Immature natural killer cell (primary cell): ENCODE data around the gene EPHA2. TPM values are rescaled to one million over a fixed set of nuclear protein-coding genes. Genes with fewer than 3 reads are reported as not detected.

ENCODE experiments used
- DNase-seq, 3 donors: peaks; one replicate each; pipeline ENCODE4 v3.0.0; 2022; ENCODE audit warnings: mixed read lengths in 1 of 3
- H3K27ac Mint-ChIP-seq, 6 donors: one replicate each; pipeline ENCODE4 v1.8.0; 2020; ENCODE audit warnings: mixed read lengths in 6 of 6, mild to moderate bottlenecking in 5 of 6, inconsistent platforms in 4 of 6, moderate library complexity in 3 of 6
- H3K27me3 Mint-ChIP-seq, 3 donors: one replicate each; pipeline ENCODE4 v1.8.0; 2020 to 2021; ENCODE audit warnings: low read depth in 3 of 3, mild to moderate bottlenecking in 3 of 3, mixed read lengths in 3 of 3, moderate library complexity in 3 of 3, inconsistent platforms in 1 of 3
- H3K36me3 Mint-ChIP-seq, 3 donors: one replicate each; pipeline ENCODE4 v1.8.0; 2020; ENCODE audit warnings: mixed read lengths in 3 of 3, inconsistent platforms in 2 of 3, mild to moderate bottlenecking in 2 of 3
- H3K4me1 Mint-ChIP-seq, 2 donors: one replicate each; pipeline ENCODE4 v1.8.0; 2020; ENCODE audit warnings: inconsistent platforms in 2 of 2, mild to moderate bottlenecking in 2 of 2, mixed read lengths in 2 of 2, moderate library complexity in 1 of 2
- H3K4me3 Mint-ChIP-seq, 5 donors: one replicate each; pipeline ENCODE4 v1.8.0; 2020; ENCODE audit warnings: mild to moderate bottlenecking in 5 of 5, mixed read lengths in 5 of 5, inconsistent platforms in 3 of 5, moderate library complexity in 3 of 5
- H3K9me3 Mint-ChIP-seq, 6 donors: one replicate each; pipeline ENCODE4 v1.8.0; 2020; ENCODE audit warnings: mild to moderate bottlenecking in 6 of 6, mixed read lengths in 6 of 6, inconsistent platforms in 4 of 6, moderate library complexity in 3 of 6
- polyA plus RNA-seq, 3 donors: library from polyadenylated mRNA; unstranded; fragments of 300-500 nt; fragmentation: Illumina TruSeq; gene quantifications; one replicate each; pipeline ENCODE4 v1.2.3, GENCODE V29; 2021

Gene EPHA2
- polyA plus RNA-seq, 3 donors from 2014 or later, result not detected

- Mint-ChIP-seq H3K4me3 (no peak overlapping the region), H3K4me1 (peaks cover 29 to 31% of the 10 kb centered on the region in 2 donors), H3K27ac (peak overlapping the region in 1 of 6 donors; percentile 60), H3K9me3 (no peaks in the 10 kb centered on the region), H3K27me3 (peaks cover 8 to 22% (median 16%) of the 10 kb centered on the region in 3 donors), H3K36me3 (peaks cover 0 to 3% (median 0%) of the 10 kb centered on the region in 3 donors)
- DNase-seq, result no peak
These were observed 28.9 kb downstream of the EPHA2 start for GRCh38 chr1:16126743-16127515.

- H3K4me3 Mint-ChIP-seq, result no peak overlapping the region
- H3K9me3 Mint-ChIP-seq, result no peaks in the 10 kb centered on the region
- H3K27ac Mint-ChIP-seq, result peak overlapping the region in 1 of 6 donors; percentile 27
- H3K36me3 Mint-ChIP-seq, result peaks cover 0 to 3% (median 0%) of the 10 kb centered on the region in 3 donors
- no peak for DNase-seq
- peaks cover 8 to 28% (median 19%) of the 10 kb centered on the region in 3 donors for H3K27me3 Mint-ChIP-seq
- H3K4me1 Mint-ChIP-seq, result peaks cover 37% of the 10 kb centered on the region in 2 donors
These were observed 29.7 kb downstream of the EPHA2 start for GRCh38 chr1:16126160-16126559.

- no peaks in the 10 kb centered on the region for H3K9me3 Mint-ChIP-seq
- peaks cover 0 to 3% (median 0%) of the 10 kb centered on the region in 3 donors for H3K36me3 Mint-ChIP-seq
- H3K4me3 Mint-ChIP-seq, result no peak overlapping the region
- no peak for DNase-seq
- H3K27me3 Mint-ChIP-seq, result peaks cover 8 to 31% (median 23%) of the 10 kb centered on the region in 3 donors
- H3K4me1 Mint-ChIP-seq, result peaks cover 43% of the 10 kb centered on the region in 2 donors
- H3K27ac Mint-ChIP-seq, result no peak overlapping the region
These were observed 30.4 kb downstream of the EPHA2 start for GRCh38 chr1:16125483-16125882.

GRCh38 chr1:16125088-16125470 is 30.8 kb downstream of the EPHA2 start:
- H3K27ac Mint-ChIP-seq, result peak overlapping the region in 4 of 6 donors; percentile 64 to 84 (median 78)
- H3K4me1 Mint-ChIP-seq, result peaks cover 43% of the 10 kb centered on the region in 2 donors
- H3K9me3 Mint-ChIP-seq, result no peaks in the 10 kb centered on the region
- DNase-seq, result no peak
- H3K4me3 Mint-ChIP-seq, result peak overlapping the region in 1 of 5 donors; percentile 36
- peaks cover 8 to 31% (median 23%) of the 10 kb centered on the region in 3 donors for H3K27me3 Mint-ChIP-seq
- peaks cover 0 to 3% (median 0%) of the 10 kb centered on the region in 3 donors for H3K36me3 Mint-ChIP-seq

GRCh38 chr1:16124377-16125087 is 31.3 kb downstream of the EPHA2 start:
- peak overlapping the region; percentile 41 to 92 (median 74) for H3K27ac Mint-ChIP-seq
- DNase-seq, result no peak
- peaks cover 0 to 3% (median 0%) of the 10 kb centered on the region in 3 donors for H3K36me3 Mint-ChIP-seq
- no peaks in the 10 kb centered on the region for H3K9me3 Mint-ChIP-seq
- H3K27me3 Mint-ChIP-seq, result peaks cover 8 to 29% (median 23%) of the 10 kb centered on the region in 3 donors
- peaks cover 43% of the 10 kb centered on the region in 2 donors for H3K4me1 Mint-ChIP-seq
- H3K4me3 Mint-ChIP-seq, result peak overlapping the region; percentile 65 to 85 (median 81)

GRCh38 chr1:16122916-16123315 is 33.0 kb downstream of the EPHA2 start:
- H3K4me3 Mint-ChIP-seq, result peak overlapping the region; percentile 79 to 85 (median 85)
- peak; percentile 87 to 90 (median 88) for DNase-seq
- H3K4me1 Mint-ChIP-seq, result peaks cover 43% of the 10 kb centered on the region in 2 donors
- H3K27ac Mint-ChIP-seq, result peak overlapping the region; percentile 84 to 96 (median 91)
- peaks cover 8 to 25% (median 23%) of the 10 kb centered on the region in 3 donors for H3K27me3 Mint-ChIP-seq
- H3K36me3 Mint-ChIP-seq, result peaks cover 0 to 3% (median 0%) of the 10 kb centered on the region in 3 donors
- H3K9me3 Mint-ChIP-seq, result no peaks in the 10 kb centered on the region

- Mint-ChIP-seq H3K27ac (peak overlapping the region; percentile 84 to 96 (median 91)), H3K4me3 (peak overlapping the region; percentile 79 to 85 (median 85)), H3K36me3 (peaks cover 0 to 3% (median 0%) of the 10 kb centered on the region in 3 donors), H3K9me3 (no peaks in the 10 kb centered on the region), H3K4me1 (peaks cover 46 to 47% of the 10 kb centered on the region in 2 donors), H3K27me3 (peaks cover 8 to 24% (median 19%) of the 10 kb centered on the region in 3 donors)
- DNase-seq, result no peak
These were observed 33.5 kb downstream of the EPHA2 start for GRCh38 chr1:16122350-16122881.

- DNase-seq, result no peak
- peak overlapping the region in 3 of 6 donors; percentile 11 to 67 (median 60) for H3K27ac Mint-ChIP-seq
- peaks cover 55 to 57% of the 10 kb centered on the region in 2 donors for H3K4me1 Mint-ChIP-seq
- peaks cover 0 to 3% (median 0%) of the 10 kb centered on the region in 3 donors for H3K36me3 Mint-ChIP-seq
- peaks cover 8 to 24% (median 23%) of the 10 kb centered on the region in 3 donors for H3K27me3 Mint-ChIP-seq
- no peaks in the 10 kb centered on the region for H3K9me3 Mint-ChIP-seq
- H3K4me3 Mint-ChIP-seq, result peak overlapping the region in 2 of 5 donors; percentile 17 to 30
These were observed 34.9 kb downstream of the EPHA2 start for GRCh38 chr1:16120940-16121410.

GRCh38 chr1:16120407-16120806 is 35.5 kb downstream of the EPHA2 start:
- peaks cover 55 to 57% of the 10 kb centered on the region in 2 donors for H3K4me1 Mint-ChIP-seq
- H3K9me3 Mint-ChIP-seq, result no peaks in the 10 kb centered on the region
- peak overlapping the region in 1 of 6 donors; percentile 11 for H3K27ac Mint-ChIP-seq
- H3K36me3 Mint-ChIP-seq, result peaks cover 0 to 3% (median 0%) of the 10 kb centered on the region in 3 donors
- H3K4me3 Mint-ChIP-seq, result no peak overlapping the region
- DNase-seq, result no peak
- H3K27me3 Mint-ChIP-seq, result peaks cover 8 to 24% (median 23%) of the 10 kb centered on the region in 3 donors

GRCh38 chr1:16119926-16120325 is 35.9 kb downstream of the EPHA2 start:
- no peak for DNase-seq
- H3K36me3 Mint-ChIP-seq, result peaks cover 0 to 3% (median 0%) of the 10 kb centered on the region in 3 donors
- no peaks in the 10 kb centered on the region for H3K9me3 Mint-ChIP-seq
- H3K27me3 Mint-ChIP-seq, result peaks cover 8 to 24% (median 23%) of the 10 kb centered on the region in 3 donors
- H3K27ac Mint-ChIP-seq, result no peak overlapping the region
- H3K4me1 Mint-ChIP-seq, result peaks cover 53 to 57% of the 10 kb centered on the region in 2 donors
- no peak overlapping the region for H3K4me3 Mint-ChIP-seq

- H3K27me3 Mint-ChIP-seq, result peaks cover 8 to 23% (median 21%) of the 10 kb centered on the region in 3 donors
These were observed 36.4 kb downstream of the EPHA2 start for GRCh38 chr1:16119504-16119903.

GRCh38 chr1:16118706-16119105 is 37.2 kb downstream of the EPHA2 start:
- H3K4me1 Mint-ChIP-seq, result peaks cover 42 to 46% of the 10 kb centered on the region in 2 donors
- H3K36me3 Mint-ChIP-seq, result peaks cover 0 to 3% (median 0%) of the 10 kb centered on the region in 3 donors

More at GRCh38 chr1:16119504-16119903, 36.4 kb downstream of the EPHA2 start:
- Mint-ChIP-seq H3K4me1 (peaks cover 49 to 54% of the 10 kb centered on the region in 2 donors), H3K36me3 (peaks cover 0 to 3% (median 0%) of the 10 kb centered on the region in 3 donors), H3K27ac (peak overlapping the region in 1 of 6 donors; percentile 53), H3K9me3 (no peaks in the 10 kb centered on the region), H3K4me3 (no peak overlapping the region)
- DNase-seq, result no peak

GRCh38 chr1:16117936-16118335 is 37.9 kb downstream of the EPHA2 start:
- H3K36me3 Mint-ChIP-seq, result peaks cover 0 to 3% (median 0%) of the 10 kb centered on the region in 3 donors
- no peak for DNase-seq
- H3K27me3 Mint-ChIP-seq, result peaks cover 4 to 15% (median 15%) of the 10 kb centered on the region in 3 donors
- peaks cover 34 to 38% of the 10 kb centered on the region in 2 donors for H3K4me1 Mint-ChIP-seq
- peak overlapping the region in 4 of 6 donors; percentile 2 to 76 (median 28) for H3K27ac Mint-ChIP-seq
- H3K4me3 Mint-ChIP-seq, result no peak overlapping the region
- H3K9me3 Mint-ChIP-seq, result no peaks in the 10 kb centered on the region

More at GRCh38 chr1:16118706-16119105, 37.2 kb downstream of the EPHA2 start:
- Mint-ChIP-seq H3K27me3 (peaks cover 8 to 21% (median 18%) of the 10 kb centered on the region in 3 donors), H3K9me3 (no peaks in the 10 kb centered on the region), H3K27ac (no peak overlapping the region), H3K4me3 (no peak overlapping the region)
- DNase-seq, result no peak
